GM21619 (cell line): ENCODE measurements around the gene PLEKHF1.
"Not testable (repeated sequence)": the region's sequence is repeated elsewhere in the genome, so short reads cannot be mapped to it uniquely, and the experiment has no call there.

Source experiments
- ATAC-seq: cut with Tn5 transposase; IDR thresholded peaks from one replicate; pipeline ENCODE4 v1.9.1; 2021; ENCODE audit not compliant: unreplicated experiment

Gene PLEKHF1

GRCh38 chr19:29665215-29665825 lies at the start of gene PLEKHF1:
PLEKHF1 (plus strand) TSS chr19:29665461; CDS start chr19:29673840, 8,379 bp downstream.
- ATAC-seq, result peak; percentile 87

- no peak for ATAC-seq
Observed at GRCh38 chr19:29615891-29616425, 49.3 kb upstream of the PLEKHF1 start.

- ATAC-seq, result no peak
Observed at GRCh38 chr19:29616541-29616940, 48.7 kb upstream of the PLEKHF1 start.

GRCh38 chr19:29617366-29618266 lies 47.6 kb upstream of the PLEKHF1 start:
- ATAC-seq, result no peak

GRCh38 chr19:29618434-29618833 lies 46.8 kb upstream of the PLEKHF1 start:
- no peak for ATAC-seq

- ATAC-seq, result no peak
Observed at GRCh38 chr19:29618871-29619270, 46.4 kb upstream of the PLEKHF1 start.

- no peak for ATAC-seq
Observed at GRCh38 chr19:29620931-29621351, 44.3 kb upstream of the PLEKHF1 start.

- ATAC-seq, result no peak
Observed at GRCh38 chr19:29622166-29623070, 42.8 kb upstream of the PLEKHF1 start.

- ATAC-seq, result no peak
Observed at GRCh38 chr19:29623726-29624488, 41.4 kb upstream of the PLEKHF1 start.

- no peak for ATAC-seq
Observed at GRCh38 chr19:29624489-29625185, 40.6 kb upstream of the PLEKHF1 start.

- no peak for ATAC-seq
Observed at GRCh38 chr19:29625186-29625651, 40.0 kb upstream of the PLEKHF1 start.

GRCh38 chr19:29626386-29626785 lies 38.9 kb upstream of the PLEKHF1 start:
- no peak for ATAC-seq

GRCh38 chr19:29626832-29627231 lies 38.4 kb upstream of the PLEKHF1 start:
- not testable (repeated sequence) for ATAC-seq

- ATAC-seq, result no peak
Observed at GRCh38 chr19:29628661-29629385, 36.4 kb upstream of the PLEKHF1 start.

GRCh38 chr19:29629836-29630534 lies 35.3 kb upstream of the PLEKHF1 start:
- ATAC-seq, result no peak

GRCh38 chr19:29630655-29631054 lies 34.6 kb upstream of the PLEKHF1 start:
- no peak for ATAC-seq

GRCh38 chr19:29631450-29631849 lies 33.8 kb upstream of the PLEKHF1 start:
- ATAC-seq, result no peak

GRCh38 chr19:29634002-29634401 lies 31.3 kb upstream of the PLEKHF1 start:
- ATAC-seq, result no peak
